NCI-H146 treated with DMSO at 0.1 percent for 48 hours (cell line): Measurements from ENCODE around the gene MDFI.

Source experiments
- DNase-seq: peaks from one replicate; lab custom pipeline; 2025; ENCODE audit not compliant: unreplicated experiment; lab: John Stamatoyannopoulos, UW

MDFI gene

DNA sequence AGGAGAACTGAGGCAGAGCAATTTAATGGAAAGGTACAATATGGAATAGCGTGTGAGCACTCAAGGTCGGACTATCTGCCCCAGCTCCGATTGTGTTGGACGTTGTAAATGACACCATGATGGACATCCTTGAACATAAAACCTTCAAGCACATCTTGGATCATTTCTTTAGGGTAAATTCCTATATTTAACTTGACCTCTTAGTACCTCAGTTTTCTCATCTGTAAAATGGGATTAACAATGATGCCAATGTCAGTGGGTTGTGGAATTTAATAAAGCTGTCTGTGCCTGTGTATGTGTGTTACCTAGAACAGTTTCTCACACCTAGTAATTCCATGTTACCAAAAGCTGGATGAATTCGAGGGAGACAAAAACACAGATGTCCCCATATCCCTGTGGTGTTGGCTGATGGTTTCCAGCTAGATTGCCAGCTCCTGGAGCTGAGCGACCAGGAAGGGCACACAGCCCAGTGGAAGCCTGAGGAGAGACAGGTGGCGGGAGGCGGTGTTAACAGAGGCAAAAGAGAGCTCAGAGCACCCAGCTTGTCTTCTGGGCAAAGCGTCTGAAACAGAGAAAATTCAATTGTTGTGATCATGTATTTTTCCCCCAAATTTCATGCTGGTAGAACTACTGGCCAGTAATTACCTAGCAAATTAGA, 32.6 kb downstream of the MDFI start:
- no peak for DNase-seq

DNA sequence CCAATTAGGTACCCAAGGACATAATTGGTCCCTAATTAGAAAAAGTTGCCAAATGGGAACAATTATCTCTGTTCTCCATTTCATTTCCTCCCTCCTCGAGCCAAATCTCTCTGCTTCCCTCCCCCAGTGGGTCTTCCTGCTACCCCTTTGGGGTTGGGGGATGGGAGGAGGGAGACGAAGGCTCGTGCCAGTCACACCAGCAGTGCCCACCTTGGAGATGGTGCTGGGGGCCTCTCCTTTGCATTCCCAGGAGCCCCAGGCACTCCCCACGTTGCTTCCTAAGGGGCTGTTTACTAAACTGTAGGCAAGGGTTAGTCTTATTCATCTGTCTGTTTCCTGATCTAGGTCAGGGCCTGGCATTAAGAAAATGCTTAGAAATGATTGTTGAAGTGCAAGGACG, 33.1 kb downstream of the MDFI start:
- DNase-seq, result no peak

DNA sequence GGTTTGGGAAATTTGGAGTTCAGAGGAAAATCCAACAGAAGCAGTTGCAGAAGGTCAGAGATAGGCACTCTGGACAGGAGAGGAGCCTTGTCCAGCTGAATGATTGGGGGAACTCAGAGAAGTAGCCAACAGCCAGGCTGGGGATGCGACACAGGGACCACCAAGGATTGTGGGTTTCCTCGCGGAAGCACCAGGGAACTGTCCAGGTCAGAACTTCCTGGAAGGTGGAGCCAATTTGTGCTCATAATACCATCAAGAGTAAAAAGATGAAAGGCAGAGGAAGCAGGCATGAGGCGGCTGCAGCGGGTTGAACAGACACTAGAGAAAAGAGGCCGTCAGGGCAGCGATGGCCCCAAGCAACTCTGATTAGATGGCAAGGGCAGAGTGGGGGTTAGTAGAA, 33.7 kb downstream of the MDFI start:
- no peak for DNase-seq

DNA sequence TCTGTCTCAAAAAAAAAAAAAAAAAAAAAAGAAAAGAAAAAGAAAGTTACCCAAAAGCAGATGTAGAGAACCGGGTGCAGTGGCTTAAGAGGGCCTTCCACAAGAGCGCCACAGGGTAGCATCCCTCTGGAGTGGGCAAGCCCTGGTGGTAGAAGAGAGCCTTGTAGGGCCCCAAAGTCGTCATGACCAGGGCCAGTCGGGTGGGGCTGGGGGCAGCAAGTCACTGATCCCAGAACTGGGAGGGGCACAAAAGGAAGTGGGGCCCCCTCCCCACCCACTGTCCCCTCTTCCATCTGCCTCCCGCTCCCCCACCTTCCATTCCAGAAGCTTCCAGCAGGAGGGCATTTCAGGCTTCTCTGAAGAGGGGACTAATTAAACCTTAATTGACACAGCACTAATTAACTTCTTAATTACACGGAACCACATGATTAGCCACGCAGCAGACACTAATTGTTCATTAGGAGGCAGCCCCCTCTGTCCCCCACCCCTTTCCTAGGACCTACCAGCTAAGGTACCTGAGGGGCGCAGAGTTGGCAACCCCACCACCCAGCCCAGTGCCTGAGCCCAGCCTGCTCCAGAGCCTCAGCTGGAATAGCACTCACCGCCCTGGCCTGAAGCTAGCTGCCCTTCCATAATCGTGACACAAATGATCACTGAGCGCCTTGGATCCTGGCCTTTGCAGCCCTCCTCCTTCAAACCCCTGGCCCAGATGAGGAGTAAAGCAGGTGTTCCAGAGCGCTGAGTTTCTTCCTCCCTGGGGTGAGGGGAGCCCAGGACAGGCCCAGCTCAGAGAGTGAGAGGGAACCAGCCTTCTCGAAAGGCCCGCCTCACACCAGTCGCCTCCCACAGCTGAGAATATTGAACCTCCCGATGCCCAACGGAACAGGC, 34.8 kb downstream of the MDFI start:
- no peak for DNase-seq

DNA sequence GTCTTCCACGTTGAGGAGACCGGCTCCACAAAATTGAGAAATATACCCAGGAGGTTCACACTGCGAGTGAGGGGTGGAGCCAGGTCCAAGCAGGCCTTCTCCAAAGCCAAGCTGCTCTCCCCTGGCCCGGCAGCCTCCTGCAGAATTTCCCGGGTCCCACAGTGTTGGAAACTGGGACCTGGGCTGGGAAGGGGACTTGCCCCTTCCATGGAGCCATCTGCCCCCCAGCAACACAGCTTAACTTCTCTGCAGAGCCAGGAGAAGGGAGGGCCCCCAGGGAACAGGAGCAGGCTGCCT, 35.4 kb downstream of the MDFI start:
- DNase-seq, result no peak

DNA sequence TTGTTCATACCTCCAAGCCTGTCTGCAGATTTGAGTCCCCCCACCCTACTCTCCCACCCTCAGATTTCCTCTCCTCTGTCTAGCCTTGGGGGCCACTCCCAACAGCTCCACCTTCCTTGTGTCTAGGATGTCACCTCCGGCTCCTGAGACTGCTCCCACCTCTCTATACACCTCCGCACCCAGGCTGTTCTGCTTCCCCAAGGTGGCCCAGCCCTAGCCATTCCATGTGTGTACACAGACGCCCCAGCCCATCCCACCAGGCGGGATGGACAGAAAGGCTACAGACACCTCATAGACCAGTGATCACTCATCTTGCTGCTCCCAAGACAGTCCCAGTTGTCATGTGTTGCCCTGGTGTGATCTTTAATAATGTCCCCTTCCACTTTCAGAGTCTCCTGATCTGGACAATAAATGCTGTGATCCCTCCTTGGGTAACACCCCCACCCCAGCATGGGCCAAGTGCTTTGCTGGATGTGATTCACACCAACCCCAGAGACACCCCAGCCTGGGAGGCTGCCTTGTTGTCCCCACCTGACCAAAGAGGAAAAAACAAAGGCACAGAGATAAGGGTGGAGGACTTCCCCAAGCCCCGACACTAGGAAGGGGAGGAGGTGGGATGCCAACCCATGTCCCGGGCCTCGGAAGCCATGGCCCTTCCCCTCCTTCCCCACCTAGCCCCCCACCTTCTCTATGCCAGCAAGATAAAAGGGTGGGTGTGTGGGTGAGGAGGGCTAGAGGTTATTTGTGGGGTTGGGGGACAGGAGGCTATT, 36.1 kb downstream of the MDFI start:
- DNase-seq, result no peak

DNA sequence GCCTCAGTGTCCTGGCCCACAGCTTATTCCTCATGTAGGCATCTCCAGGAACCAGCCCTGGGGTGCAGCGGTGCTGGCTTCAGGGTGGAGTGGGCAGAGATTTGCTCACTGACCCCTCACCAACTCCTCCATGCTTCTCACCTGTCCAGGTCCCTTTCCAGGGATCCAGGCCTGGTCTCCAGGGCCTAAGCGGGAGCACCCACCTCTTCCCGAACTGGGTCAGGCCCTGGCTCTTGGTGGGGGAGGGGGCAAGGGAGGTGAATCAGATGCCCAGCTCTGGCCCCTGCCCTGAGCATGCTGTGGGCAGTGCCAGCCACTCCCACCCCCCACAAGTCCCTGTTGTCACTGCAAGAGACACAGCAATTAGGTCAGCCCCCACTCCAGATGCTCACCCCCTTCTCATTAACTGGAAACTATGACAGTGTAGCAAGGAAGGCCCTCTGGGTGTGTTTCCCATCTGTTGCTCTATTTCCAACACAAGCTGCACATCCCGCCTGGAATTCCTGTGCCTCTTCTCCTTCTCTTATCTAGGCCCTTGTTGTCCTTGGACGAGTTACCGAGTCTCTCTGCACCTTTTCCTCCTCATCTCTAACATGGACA, 37.0 kb downstream of the MDFI start:
- no peak for DNase-seq

DNA sequence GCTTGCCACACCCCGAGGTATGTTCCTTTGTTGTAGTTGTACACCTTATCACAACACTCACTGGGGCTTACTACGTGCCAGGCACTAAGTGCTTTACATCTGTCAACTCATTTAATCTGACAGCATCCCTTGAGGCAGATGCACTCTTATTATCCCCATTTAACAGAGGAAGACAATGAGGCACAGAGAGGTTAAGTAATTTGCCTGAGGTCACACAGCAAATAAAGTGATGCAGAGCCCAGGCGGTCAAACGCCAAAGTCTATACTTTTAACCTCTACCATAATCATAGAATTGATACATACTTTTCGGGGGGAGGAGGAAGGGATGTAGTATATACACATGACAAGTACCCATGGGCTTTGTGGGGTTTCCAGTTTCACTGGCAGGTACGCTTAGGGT, 37.7 kb downstream of the MDFI start:
- no peak for DNase-seq

DNA sequence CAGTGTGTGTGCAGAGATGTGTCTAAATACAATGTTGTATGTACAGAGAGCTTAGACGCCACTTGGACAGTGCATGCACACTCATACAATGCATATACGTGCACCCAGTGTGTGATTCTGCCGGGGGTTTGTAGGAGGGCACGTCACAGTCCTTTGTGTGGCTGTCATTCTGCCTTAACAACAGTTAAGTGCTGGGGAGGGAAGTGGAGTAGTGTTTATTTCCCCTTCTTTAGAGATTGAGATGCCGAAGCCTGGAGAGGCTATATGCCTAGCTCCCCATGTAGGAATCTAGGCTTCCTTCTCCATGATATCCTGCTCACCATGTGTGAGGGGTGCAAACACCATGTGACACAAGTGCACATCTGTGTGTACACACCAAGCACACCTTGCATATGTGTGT, 38.2 kb downstream of the MDFI start:
- DNase-seq, result no peak

DNA sequence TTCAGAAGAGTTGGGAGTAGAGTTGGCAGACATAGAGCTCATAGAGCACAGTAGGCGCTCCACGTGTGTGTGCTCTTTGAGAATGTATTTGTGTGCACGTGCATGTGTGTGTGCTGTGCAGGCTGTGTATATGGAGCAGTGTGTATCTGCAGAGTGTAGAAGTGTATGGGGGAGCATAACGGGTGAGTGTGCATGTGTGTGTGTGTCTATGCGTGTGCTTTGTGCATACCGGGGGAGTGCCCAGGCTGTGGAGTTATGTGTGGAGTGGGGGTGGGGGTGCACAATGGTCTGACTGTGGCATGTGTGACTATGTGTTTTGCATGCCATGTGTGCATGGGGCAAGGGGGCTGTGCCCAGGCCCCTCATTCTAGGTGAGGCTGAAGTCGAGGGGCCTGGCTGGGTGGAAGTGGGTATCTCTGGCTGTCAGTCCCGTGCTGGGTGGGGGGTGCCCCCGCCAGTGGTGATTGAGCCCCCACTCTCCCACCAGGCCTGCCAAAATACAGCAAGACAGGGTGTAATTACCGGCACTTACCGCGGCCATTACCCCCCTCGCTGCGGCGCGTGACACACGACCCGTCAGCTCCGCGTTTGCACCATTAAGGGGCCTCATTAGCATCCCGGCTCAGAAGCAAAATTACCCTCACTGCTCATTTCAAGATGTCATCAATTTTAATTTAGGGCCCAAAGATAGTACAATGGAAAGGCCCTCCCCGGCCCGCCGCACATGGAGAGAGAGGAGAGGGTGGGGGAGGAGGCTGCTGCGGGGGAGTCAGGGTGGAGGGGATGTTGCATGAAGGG, 39.1 kb downstream of the MDFI start:
- no peak for DNase-seq

DNA sequence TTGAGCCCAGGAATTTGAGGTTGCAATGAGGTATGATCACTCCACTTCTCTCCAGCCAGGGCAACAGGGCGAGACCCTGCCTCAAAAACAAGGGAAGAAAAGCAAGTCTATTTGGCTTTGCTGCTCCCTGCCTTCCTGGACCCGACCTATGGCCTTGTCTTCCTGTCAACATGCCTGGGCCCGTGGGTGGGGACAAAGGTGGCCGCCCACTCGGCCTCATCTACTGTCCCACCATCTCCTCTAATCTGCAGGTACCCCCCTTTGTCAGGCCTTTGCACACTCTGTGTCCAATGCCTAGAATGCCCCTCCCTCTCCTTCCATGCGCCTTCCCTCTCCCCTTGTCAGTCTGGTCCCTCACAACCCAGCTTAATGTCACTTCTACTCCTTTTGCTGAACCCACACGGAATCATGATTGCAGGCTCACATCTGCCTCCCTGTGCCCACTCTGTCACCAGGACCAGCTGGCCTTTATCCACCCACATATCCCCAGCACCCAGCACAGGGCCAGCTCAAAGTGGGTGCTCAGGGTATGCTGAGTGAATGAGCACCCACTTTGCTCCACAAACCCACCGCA, 40.3 kb downstream of the MDFI start:
- DNase-seq, result no peak

DNA sequence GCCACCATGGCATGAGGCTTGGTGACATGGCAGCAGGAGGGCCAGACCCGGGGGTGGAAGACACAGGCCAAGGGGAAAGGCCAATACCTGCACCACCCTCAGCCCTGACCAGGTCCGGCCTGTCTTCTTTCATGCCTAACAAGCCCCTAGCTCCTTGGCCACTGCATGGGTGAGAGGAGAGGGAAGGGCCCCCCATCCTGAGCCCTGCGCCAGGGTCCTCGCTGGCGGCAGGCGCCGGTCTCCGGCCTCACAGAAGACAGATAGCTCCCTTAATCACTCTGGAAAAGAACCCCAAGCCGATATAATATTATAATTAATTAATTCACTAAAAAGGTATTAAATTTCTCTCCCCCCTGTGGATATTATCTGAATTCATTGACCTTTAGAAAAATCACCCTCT, 41.4 kb downstream of the MDFI start:
- no peak for DNase-seq

DNA sequence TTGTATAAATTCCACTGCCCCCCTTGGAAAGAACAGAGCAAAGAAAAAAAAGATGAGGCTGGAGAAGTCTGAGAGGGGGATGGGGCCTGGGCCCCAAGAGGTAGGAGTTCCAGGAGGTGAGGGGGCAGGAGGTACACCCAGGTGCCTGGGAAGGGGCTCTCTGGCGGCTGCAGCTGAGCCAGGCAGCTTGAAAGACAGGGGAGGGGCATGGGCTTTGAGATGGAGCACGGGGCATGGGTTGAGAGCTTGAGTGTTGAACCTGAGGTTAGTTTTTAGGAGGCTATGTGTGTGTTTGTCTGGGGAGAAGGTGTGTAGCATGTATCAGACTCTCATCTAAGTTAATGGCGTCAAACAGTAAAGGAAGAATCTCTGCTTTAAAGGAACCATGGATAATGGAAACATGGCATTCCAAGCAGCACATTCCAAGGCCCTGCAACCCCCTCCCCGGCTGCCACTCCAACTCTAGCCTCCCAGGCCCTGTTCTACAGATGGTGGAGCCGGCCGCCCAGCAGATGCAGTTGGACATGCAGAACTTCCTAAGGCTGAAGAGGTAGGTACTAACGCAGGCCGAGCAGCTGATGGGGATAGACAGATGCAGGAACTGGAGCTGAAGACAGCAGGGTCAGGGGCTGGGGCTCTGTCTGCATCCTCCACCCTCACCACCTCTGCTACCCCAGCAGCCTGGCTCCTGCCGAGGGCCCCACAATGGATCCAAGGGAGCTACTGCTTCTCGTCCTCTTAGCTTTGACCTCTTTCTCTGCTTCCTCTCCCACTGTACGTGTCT, 42.1 kb downstream of the MDFI start:
- DNase-seq, result no peak

DNA sequence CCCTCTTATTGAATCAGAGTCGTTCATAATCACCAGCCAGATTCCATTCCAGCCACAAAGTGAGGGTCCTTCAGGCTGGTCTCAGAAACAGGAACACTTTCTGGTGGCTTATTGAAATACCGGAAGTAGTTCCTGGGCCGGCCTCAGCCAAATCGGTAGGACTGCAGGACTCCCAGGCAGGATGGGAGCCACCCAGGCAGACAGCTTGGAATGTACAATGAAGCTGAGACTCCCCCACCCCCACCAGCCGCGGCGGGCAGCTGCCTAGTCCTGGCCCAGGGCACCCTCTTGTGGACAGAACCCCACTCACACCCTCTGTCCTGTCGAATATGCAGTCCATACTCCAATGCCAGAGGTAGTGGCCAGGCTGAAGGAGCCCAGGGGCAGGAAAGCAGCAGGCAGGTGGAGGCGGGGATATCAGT, 43.8 kb downstream of the MDFI start:
- peak; percentile 94 for DNase-seq

DNA sequence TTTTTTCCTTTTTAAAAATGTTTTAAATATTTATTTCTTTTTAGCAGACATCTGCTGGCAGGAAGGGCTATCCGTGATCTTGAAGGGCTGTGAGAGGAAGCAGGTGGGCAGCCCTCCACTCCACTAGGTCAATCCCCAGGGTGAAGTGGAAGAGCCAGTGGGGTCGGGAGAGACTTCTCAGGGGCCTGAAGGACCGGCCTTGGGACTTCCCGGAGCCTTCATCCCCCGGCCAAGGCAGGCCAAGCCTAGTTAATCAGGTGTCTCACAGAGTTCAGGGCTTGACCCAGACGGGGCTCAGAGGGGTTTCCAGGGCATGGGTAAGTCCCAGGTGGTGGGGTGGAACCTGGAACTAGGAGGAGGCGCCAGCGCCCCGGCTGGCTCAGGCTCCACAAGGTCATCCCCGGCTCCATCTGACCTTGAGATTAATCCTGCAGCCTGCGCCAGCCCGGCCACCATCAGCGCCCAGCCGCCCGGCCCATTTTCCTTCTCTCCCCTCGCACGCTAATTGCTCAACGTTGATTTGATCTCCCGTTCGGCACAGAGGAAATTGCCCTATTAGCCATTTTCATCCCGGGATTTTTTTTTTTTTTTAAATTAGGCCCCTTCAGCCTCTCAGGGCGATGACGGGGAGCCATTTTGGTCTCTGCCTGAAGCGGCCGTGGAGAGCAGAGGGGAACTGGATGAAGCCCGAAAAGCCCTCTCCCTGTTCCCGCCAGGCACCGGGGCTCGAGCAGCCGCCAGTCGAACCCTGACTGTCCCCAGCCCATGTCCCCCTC, 44.4 kb downstream of the MDFI start:
- peak; percentile 46 for DNase-seq

DNA sequence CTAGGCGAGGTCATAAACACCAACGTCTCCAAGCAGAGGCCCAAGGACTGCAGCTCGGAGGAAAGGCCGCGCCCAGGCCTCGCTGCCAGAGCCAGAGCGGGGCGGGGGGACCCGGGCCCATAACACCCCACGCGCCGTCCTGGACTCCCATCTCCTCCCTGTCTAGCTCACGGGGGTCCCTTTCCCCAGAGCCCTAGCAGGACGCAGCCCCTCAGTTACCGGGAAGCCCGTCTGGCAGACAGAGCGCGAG, 44.9 kb downstream of the MDFI start:
- peak; percentile 44 for DNase-seq

DNA sequence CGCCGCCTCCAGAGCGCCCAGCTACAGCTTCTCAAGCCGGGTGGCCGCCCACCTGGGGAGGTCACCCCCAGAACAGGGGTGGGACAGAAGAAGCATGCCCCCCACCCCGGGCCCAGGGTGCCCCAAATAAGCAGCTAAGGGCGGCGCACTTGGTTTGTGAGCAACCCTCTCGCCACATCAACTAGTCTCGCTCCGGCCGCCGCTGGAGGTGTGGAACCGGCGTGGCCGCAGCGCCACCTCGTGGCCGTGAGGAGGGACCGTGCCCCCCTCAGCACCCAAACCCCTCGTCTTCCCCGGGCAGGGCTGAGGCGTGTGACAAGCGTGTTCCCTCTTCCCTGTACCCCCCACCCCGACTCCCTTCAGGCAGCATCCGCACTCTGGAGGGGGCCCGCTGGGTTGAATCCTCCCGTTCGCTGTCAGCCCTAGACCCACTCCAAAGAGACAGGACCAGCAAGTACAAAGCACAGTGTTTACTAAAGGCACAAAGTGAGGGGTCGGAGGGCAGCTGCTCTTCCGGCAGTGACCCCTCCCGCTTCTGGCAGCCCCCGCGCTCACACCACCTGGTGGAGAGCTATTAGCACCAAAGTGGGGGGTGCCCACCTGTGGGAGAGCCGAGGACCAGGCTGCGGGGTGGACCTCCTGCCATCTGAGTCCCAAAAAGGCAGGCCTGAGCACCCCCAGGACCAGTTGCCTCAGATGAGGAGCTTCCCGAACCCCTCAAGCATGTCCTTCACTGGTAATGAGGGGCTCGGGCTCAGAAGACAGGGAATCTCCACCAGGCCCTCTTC, 45.4 kb downstream of the MDFI start:
- DNase-seq, result peak; percentile 63
